GM21786 (cell line): Measurements from ENCODE around the gene RERE.

Source experiments
- ATAC-seq: cut with Tn5 transposase; IDR thresholded peaks from one replicate; pipeline ENCODE4 v1.9.1; 2021; ENCODE audit not compliant: unreplicated experiment

RERE gene

GRCh38 chr1:8817412-8818324 is at the start of gene RERE:
RERE (minus strand) TSS chr1:8817640.
- ATAC-seq = peak; percentile 92

GRCh38 chr1:8866792-8867415 is 49.5 kb upstream of the RERE start:
- ATAC-seq = no peak

GRCh38 chr1:8866173-8866791 is 48.8 kb upstream of the RERE start:
- ATAC-seq = no peak

- no peak for ATAC-seq
Measured at GRCh38 chr1:8864713-8865344, 47.4 kb upstream of the RERE start.

- no peak for ATAC-seq
Measured at GRCh38 chr1:8863794-8864233, 46.4 kb upstream of the RERE start.

GRCh38 chr1:8863138-8863537 is 45.7 kb upstream of the RERE start:
- ATAC-seq = no peak

- ATAC-seq = no peak
Measured at GRCh38 chr1:8862528-8862927, 45.1 kb upstream of the RERE start.

- no peak for ATAC-seq
Measured at GRCh38 chr1:8860738-8861516, 43.5 kb upstream of the RERE start.

GRCh38 chr1:8858888-8859706 is 41.7 kb upstream of the RERE start:
- ATAC-seq = no peak

GRCh38 chr1:8858112-8858668 is 40.8 kb upstream of the RERE start:
- ATAC-seq = no peak

GRCh38 chr1:8856689-8857412 is 39.4 kb upstream of the RERE start:
- ATAC-seq = no peak

- no peak for ATAC-seq
Measured at GRCh38 chr1:8854240-8854639, 36.8 kb upstream of the RERE start.

GRCh38 chr1:8851060-8851459 is 33.6 kb upstream of the RERE start:
- ATAC-seq = no peak

GRCh38 chr1:8848663-8849386 is 31.4 kb upstream of the RERE start:
- no peak for ATAC-seq

GRCh38 chr1:8847990-8848389 is 30.6 kb upstream of the RERE start:
- ATAC-seq = no peak

GRCh38 chr1:8846263-8846662 is 28.8 kb upstream of the RERE start:
- ATAC-seq = no peak

- no peak for ATAC-seq
Measured at GRCh38 chr1:8845104-8846097, 28.0 kb upstream of the RERE start.
